K562 (cell line): ENCODE measurements around the gene AKAP12. TPM values are rescaled to one million over a fixed set of nuclear protein-coding genes. Genes with fewer than 3 reads are reported as not detected.

Source experiments
- FUS ChIP-seq: fragments of 200-400 bp; formaldehyde crosslinking; optimal IDR thresholded peaks from 2 replicates; pipeline ENCODE3; 2017; ENCODE audit warnings: low read depth, low read length
- GTF2E2 ChIP-seq: fragments of 200-800 bp; sonication (Bioruptor generic); IDR thresholded peaks from 2 replicates; pipeline ENCODE4 v1.6.1; 2016; ENCODE audit warnings: missing genetic modification characterization, missing compliant biosample characterization
- MTF1 ChIP-seq: fragments of 250-450 bp; sonication (Bioruptor Pico); IDR thresholded peaks from 2 replicates; pipeline ENCODE4 v1.9.0; 2021; ENCODE audit warnings: moderate library complexity, mild to moderate bottlenecking, inconsistent platforms, borderline replicate concordance
- PHTF2 ChIP-seq: fragments of 250-450 bp; sonication (Bioruptor Pico); IDR thresholded peaks from 2 replicates; pipeline ENCODE4 v1.5.0; 2021; ENCODE audit warnings: mild to moderate bottlenecking
- WHSC1 ChIP-seq: IDR thresholded peaks from one replicate; pipeline ENCODE4 v1.6.1; 2012; ENCODE audit warnings: low read length, control low read depth, inconsistent platforms
- polyA plus RNA-seq, 8 experiments: library from polyadenylated mRNA; depleted of rRNA in 4 of 8; stranded (reverse) in 5 of 8; unstranded in 3 of 8; fragments of >200 nt; fragmentation: Nextera tagmentation in 2 of 8; fragmentation: Illumina TruSeq in 1 of 8; extraction: Ambion mirVana in 2 of 8; extraction: Trizol in 1 of 8; gene quantifications; 2 replicates each; pipeline versions ENCODE4 v1.2.1 to v1.2.3, GENCODE V29; 2011 to 2014; ENCODE audit warnings: inconsistent platforms in 1 of 8, missing spikeins in 1 of 8
- total RNA-seq, 7 experiments: library from RNA; depleted of rRNA in 6 of 7; stranded (reverse); fragments of >200 nt in 6 of 7; fragmentation: Illumina TruSeq in 2 of 7; extraction: Trizol in 2 of 7; gene quantifications; 2 replicates each; pipeline versions ENCODE4 v1.2.1 to v1.2.3, GENCODE V29; 2011 to 2021; ENCODE audit warnings: low replicate concordance in 1 of 7
- TF ChIP-seq, protein P1 (sequence below), 2 experiments: fragments of 450-650 bp; IDR thresholded peaks; 2 replicates each; pipeline ENCODE4 v1.6.1; 2018; ENCODE audit warnings: mild to moderate bottlenecking in 2 of 2, low read depth in 1 of 2; ENCODE audit not compliant: partially characterized antibody in 2 of 2
- TF ChIP-seq, protein P2 (sequence below): sonication (generic); formaldehyde crosslinking; IDR thresholded peaks from 2 replicates; pipeline ENCODE4 v1.8.0; 2023; ENCODE audit warnings: mild to moderate bottlenecking, missing genetic modification reagents
- TF ChIP-seq, protein P3 (sequence below): fragments of 450-650 bp; IDR thresholded peaks from 2 replicates; pipeline ENCODE4 v1.6.1; 2018; ENCODE audit not compliant: partially characterized antibody
- TF ChIP-seq, protein P4 (sequence below): fragments of 200-800 bp; sonication (Bioruptor generic); IDR thresholded peaks from 2 replicates; pipeline ENCODE4 v1.6.1; 2017; ENCODE audit warnings: missing genetic modification characterization, missing compliant biosample characterization
- TF ChIP-seq, protein P5 (sequence below): fragments of 250-450 bp; sonication (Bioruptor Pico); IDR thresholded peaks from 2 replicates; pipeline ENCODE4 v1.6.1; 2021; ENCODE audit warnings: mild to moderate bottlenecking
- TF ChIP-seq, protein P6 (sequence below): fragments of 250-450 bp; sonication (Bioruptor Pico); IDR thresholded peaks from 2 replicates; pipeline ENCODE4 v1.5.0; 2020; ENCODE audit warnings: mild to moderate bottlenecking

Gene AKAP12
- total and polyA plus RNA-seq, 9 of the 15 experiments (the other 6 are each of a cell fraction or from before 2014, with no cell fraction given): 0.08 to 2.0 (median 0.62) TPM

DNA sequence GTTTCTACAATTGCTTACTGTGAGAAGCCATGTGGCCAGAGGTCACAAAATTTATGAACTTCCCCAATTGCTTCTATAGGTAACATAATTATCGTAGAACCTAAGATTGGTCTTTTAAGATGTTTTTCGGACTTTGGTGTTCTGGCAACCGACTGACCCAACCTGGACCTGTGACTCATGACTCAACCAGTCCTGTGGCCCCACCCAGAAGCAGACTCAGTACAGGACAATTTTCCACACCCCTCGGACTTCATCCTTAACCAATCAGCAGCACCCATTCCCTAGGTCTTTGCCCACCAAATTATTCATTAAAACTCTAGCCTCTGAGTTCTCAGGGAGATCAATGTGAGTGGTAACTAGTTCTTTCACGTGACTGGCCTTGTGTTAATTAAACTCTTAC, 26.4 kb upstream of the AKAP12 start (continued):
- TF ChIP-seq, protein P1, sequence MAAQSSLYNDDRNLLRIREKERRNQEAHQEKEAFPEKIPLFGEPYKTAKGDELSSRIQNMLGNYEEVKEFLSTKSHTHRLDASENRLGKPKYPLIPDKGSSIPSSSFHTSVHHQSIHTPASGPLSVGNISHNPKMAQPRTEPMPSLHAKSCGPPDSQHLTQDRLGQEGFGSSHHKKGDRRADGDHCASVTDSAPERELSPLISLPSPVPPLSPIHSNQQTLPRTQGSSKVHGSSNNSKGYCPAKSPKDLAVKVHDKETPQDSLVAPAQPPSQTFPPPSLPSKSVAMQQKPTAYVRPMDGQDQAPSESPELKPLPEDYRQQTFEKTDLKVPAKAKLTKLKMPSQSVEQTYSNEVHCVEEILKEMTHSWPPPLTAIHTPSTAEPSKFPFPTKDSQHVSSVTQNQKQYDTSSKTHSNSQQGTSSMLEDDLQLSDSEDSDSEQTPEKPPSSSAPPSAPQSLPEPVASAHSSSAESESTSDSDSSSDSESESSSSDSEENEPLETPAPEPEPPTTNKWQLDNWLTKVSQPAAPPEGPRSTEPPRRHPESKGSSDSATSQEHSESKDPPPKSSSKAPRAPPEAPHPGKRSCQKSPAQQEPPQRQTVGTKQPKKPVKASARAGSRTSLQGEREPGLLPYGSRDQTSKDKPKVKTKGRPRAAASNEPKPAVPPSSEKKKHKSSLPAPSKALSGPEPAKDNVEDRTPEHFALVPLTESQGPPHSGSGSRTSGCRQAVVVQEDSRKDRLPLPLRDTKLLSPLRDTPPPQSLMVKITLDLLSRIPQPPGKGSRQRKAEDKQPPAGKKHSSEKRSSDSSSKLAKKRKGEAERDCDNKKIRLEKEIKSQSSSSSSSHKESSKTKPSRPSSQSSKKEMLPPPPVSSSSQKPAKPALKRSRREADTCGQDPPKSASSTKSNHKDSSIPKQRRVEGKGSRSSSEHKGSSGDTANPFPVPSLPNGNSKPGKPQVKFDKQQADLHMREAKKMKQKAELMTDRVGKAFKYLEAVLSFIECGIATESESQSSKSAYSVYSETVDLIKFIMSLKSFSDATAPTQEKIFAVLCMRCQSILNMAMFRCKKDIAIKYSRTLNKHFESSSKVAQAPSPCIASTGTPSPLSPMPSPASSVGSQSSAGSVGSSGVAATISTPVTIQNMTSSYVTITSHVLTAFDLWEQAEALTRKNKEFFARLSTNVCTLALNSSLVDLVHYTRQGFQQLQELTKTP (IDR thresholded peaks at IDR 0.05; ENCODE audit: low read depth in 1 of 2, partially characterized antibody in 2 of 2): peak in 1 of 2 experiments; percentile 61
- TF ChIP-seq, protein P2, sequence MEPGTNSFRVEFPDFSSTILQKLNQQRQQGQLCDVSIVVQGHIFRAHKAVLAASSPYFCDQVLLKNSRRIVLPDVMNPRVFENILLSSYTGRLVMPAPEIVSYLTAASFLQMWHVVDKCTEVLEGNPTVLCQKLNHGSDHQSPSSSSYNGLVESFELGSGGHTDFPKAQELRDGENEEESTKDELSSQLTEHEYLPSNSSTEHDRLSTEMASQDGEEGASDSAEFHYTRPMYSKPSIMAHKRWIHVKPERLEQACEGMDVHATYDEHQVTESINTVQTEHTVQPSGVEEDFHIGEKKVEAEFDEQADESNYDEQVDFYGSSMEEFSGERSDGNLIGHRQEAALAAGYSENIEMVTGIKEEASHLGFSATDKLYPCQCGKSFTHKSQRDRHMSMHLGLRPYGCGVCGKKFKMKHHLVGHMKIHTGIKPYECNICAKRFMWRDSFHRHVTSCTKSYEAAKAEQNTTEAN: no peak
- TF ChIP-seq, protein P3, sequence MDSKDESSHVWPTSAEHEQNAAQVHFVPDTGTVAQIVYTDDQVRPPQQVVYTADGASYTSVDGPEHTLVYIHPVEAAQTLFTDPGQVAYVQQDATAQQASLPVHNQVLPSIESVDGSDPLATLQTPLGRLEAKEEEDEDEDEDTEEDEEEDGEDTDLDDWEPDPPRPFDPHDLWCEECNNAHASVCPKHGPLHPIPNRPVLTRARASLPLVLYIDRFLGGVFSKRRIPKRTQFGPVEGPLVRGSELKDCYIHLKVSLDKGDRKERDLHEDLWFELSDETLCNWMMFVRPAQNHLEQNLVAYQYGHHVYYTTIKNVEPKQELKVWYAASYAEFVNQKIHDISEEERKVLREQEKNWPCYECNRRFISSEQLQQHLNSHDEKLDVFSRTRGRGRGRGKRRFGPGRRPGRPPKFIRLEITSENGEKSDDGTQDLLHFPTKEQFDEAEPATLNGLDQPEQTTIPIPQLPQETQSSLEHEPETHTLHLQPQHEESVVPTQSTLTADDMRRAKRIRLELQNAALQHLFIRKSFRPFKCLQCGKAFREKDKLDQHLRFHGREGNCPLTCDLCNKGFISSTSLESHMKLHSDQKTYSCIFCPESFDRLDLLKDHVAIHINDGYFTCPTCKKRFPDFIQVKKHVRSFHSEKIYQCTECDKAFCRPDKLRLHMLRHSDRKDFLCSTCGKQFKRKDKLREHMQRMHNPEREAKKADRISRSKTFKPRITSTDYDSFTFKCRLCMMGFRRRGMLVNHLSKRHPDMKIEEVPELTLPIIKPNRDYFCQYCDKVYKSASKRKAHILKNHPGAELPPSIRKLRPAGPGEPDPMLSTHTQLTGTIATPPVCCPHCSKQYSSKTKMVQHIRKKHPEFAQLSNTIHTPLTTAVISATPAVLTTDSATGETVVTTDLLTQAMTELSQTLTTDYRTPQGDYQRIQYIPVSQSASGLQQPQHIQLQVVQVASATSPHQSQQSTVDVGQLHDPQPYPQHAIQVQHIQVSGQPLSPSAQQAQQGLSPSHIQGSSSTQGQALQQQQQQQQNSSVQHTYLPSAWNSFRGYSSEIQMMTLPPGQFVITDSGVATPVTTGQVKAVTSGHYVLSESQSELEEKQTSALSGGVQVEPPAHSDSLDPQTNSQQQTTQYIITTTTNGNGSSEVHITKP: no peak
- TF ChIP-seq GTF2E2 (tag) (no peak), MTF1 (CRISPR knock-in tag) (no peak), PHTF2 (CRISPR knock-in tag) (no peak), FUS (no peak), WHSC1 (no peak)
- TF ChIP-seq, protein P4, sequence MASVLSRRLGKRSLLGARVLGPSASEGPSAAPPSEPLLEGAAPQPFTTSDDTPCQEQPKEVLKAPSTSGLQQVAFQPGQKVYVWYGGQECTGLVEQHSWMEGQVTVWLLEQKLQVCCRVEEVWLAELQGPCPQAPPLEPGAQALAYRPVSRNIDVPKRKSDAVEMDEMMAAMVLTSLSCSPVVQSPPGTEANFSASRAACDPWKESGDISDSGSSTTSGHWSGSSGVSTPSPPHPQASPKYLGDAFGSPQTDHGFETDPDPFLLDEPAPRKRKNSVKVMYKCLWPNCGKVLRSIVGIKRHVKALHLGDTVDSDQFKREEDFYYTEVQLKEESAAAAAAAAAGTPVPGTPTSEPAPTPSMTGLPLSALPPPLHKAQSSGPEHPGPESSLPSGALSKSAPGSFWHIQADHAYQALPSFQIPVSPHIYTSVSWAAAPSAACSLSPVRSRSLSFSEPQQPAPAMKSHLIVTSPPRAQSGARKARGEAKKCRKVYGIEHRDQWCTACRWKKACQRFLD (CRISPR knock-in tag): no peak
- TF ChIP-seq, protein P5, sequence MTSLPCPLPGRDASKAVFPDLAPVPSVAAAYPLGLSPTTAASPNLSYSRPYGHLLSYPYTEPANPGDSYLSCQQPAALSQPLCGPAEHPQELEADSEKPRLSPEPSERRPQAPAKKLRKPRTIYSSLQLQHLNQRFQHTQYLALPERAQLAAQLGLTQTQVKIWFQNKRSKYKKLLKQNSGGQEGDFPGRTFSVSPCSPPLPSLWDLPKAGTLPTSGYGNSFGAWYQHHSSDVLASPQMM (CRISPR knock-in tag): no peak
- TF ChIP-seq, protein P6, sequence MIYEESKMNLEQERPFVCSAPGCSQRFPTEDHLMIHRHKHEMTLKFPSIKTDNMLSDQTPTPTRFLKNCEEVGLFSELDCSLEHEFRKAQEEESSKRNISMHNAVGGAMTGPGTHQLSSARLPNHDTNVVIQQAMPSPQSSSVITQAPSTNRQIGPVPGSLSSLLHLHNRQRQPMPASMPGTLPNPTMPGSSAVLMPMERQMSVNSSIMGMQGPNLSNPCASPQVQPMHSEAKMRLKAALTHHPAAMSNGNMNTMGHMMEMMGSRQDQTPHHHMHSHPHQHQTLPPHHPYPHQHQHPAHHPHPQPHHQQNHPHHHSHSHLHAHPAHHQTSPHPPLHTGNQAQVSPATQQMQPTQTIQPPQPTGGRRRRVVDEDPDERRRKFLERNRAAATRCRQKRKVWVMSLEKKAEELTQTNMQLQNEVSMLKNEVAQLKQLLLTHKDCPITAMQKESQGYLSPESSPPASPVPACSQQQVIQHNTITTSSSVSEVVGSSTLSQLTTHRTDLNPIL: no peak
- TF ChIP-seq, all 486 proteins: peak for 3
